Measurements from ENCODE around the gene PCDHGA1.

DNA sequence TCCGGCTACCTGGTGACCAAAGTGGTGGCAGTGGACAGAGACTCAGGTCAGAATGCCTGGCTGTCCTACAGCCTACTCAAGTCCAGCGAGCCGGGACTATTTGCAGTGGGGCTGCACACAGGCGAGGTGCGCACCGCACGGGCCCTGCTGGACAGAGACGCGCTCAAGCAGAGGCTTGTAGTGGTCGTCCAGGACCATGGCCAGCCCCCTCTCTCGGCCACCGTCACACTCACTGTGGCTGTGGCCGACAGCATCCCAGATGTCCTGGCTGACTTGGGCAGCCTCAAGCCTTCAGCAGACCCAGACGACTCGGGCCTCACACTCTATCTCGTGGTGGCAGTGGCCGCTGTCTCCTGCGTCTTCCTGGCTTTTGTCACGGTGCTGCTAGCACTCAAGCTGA lies 26.6 kb downstream of the PCDHGA1 start:
- no peak for TF ChIP-seq RBAK (tag by site-specific recombination; IDR thresholded peaks at IDR 0.05)
- TF ChIP-seq, protein P1, sequence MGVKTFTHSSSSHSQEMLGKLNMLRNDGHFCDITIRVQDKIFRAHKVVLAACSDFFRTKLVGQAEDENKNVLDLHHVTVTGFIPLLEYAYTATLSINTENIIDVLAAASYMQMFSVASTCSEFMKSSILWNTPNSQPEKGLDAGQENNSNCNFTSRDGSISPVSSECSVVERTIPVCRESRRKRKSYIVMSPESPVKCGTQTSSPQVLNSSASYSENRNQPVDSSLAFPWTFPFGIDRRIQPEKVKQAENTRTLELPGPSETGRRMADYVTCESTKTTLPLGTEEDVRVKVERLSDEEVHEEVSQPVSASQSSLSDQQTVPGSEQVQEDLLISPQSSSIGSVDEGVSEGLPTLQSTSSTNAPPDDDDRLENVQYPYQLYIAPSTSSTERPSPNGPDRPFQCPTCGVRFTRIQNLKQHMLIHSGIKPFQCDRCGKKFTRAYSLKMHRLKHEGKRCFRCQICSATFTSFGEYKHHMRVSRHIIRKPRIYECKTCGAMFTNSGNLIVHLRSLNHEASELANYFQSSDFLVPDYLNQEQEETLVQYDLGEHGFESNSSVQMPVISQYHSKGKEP (tag by site-specific recombination; IDR thresholded peaks at IDR 0.05): no peak
- TF ChIP-seq, protein P2, sequence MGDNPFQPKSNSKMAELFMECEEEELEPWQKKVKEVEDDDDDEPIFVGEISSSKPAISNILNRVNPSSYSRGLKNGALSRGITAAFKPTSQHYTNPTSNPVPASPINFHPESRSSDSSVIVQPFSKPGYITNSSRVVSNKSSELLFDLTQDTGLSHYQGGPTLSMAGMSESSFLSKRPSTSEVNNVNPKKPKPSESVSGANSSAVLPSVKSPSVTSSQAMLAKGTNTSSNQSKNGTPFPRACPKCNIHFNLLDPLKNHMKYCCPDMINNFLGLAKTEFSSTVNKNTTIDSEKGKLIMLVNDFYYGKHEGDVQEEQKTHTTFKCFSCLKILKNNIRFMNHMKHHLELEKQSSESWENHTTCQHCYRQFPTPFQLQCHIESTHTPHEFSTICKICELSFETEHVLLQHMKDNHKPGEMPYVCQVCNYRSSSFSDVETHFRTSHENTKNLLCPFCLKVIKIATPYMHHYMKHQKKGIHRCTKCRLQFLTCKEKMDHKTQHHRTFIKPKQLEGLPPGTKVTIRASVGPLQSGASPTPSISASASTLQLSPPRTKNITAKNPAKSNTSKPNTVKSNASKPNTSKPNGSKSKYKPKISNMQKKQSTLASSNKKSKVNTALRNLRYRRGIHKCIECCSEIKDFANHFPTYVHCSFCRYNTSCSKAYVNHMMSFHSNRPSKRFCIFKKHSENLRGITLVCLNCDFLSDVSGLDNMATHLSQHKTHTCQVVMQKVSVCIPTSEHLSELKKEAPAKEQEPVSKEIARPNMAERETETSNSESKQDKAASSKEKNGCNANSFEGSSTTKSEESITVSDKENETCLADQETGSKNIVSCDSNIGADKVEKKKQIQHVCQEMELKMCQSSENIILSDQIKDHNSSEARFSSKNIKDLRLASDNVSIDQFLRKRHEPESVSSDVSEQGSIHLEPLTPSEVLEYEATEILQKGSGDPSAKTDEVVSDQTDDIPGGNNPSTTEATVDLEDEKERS (tag by site-specific recombination; IDR thresholded peaks at IDR 0.05): no peak
